Breast epithelium (tissue), 3 donors: Measurements from ENCODE around the gene GSK3A.

ENCODE experiments used
- CTCF ChIP-seq, 3 donors: fragments of 450-650 bp; IDR thresholded peaks; one replicate each; pipeline ENCODE4 v1.5.1; 2016 to 2017; ENCODE audit warnings: antibody characterized with exemption in 3 of 3, mild to moderate bottlenecking in 3 of 3, moderate library complexity in 3 of 3
- POLR2A ChIP-seq: fragments of 450-650 bp; IDR thresholded peaks from one replicate; pipeline ENCODE4 v1.6.1; 2016; ENCODE audit warnings: antibody characterized with exemption, mild to moderate bottlenecking, moderate library complexity
- POLR2AphosphoS5 ChIP-seq, 3 donors: sonication (generic); formaldehyde crosslinking; IDR thresholded peaks; one replicate each; pipeline ENCODE4 v1.6.1; 2017; ENCODE audit warnings: antibody characterized with exemption in 3 of 3

GRCh38 chr19:42245231-42245630 is 2.8 kb upstream of the GSK3A start:
- no peak for TF ChIP-seq POLR2AphosphoS5 (IDR thresholded peaks at IDR 0.05)
- no peak for TF ChIP-seq CTCF (IDR thresholded peaks at IDR 0.05)
- TF ChIP-seq POLR2A = no peak
